Hypothalamus (tissue), 51 donors: Measurements from ENCODE around the gene ZNF160.
"Not testable (repeated sequence)": the region's sequence is repeated elsewhere in the genome, so short reads cannot be mapped to it uniquely, and the experiment has no call there.

ENCODE experiments used
- DNase-seq, 51 donors: peaks; one replicate each; lab custom pipeline; 2025; lab: John Stamatoyannopoulos, UW

Gene ZNF160

GRCh38 chr19:53034054-53034453 is 69.2 kb downstream of the ZNF160 start:
- DNase-seq: no peak

GRCh38 chr19:53028306-53028705 is 74.9 kb downstream of the ZNF160 start:
- not testable (repeated sequence) for DNase-seq

GRCh38 chr19:53019684-53020083 is 83.5 kb downstream of the ZNF160 start:
- DNase-seq: no peak
